WERI-Rb-1 (cell line): Measurements from ENCODE around the gene NTF3.

Source experiments
- DNase-seq: peaks from one replicate; pipeline ENCODE4 v3.0.0-alpha.2; 2020
- H3K27ac ChIP-seq: fragments of 250-450 bp; sonication (Bioruptor Pico); 2 replicates; pipeline ENCODE4 v1.5.1; 2020; ENCODE audit warnings: mild to moderate bottlenecking, moderate library complexity
- H3K27me3 ChIP-seq: fragments of 250-450 bp; sonication (Bioruptor Pico); 2 replicates; pipeline ENCODE4 v1.5.1; 2021; ENCODE audit warnings: mild to moderate bottlenecking, low read depth, moderate library complexity; ENCODE audit not compliant: insufficient read depth, severe bottlenecking
- H3K36me3 ChIP-seq: fragments of 250-450 bp; sonication (Bioruptor Pico); 2 replicates; pipeline ENCODE4 v1.5.1; 2020; ENCODE audit warnings: mild to moderate bottlenecking, moderate library complexity
- H3K4me3 ChIP-seq: 2 replicates; pipeline ENCODE4 v1.5.1; 2011; ENCODE audit warnings: low read depth, mild to moderate bottlenecking, control low read depth, low read length
- H3K9me3 ChIP-seq: fragments of 250-450 bp; sonication (Bioruptor Pico); 2 replicates; pipeline ENCODE4 v1.5.1; 2021; ENCODE audit warnings: mild to moderate bottlenecking, moderate library complexity; ENCODE audit not compliant: severe bottlenecking
- TF ChIP-seq, protein P1 (sequence below): IDR thresholded peaks from 2 replicates; pipeline ENCODE4 v1.5.1; 2011; ENCODE audit warnings: low read depth, mild to moderate bottlenecking, control low read depth, inconsistent platforms, low read length

NTF3 gene

DNA sequence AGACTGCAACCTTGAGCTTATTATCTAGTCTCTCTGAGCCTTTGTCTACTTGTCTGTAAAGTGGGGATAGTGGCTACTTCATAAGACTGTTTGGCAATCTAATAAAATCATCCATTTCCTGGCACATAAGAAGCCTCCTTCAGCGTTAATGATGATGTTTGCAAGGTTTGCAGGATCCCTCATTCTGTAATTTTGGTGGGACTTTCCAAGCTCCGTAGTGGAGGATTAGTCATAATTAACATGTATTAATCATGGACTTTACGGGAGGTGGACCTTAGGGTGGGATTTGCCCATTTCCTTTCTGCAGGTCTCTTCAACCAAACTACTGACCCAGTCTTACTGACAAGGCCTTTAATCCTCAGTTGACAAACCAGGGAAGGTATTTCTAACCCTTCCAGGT lies 66.2 kb downstream of the NTF3 start:
- peaks cover 6% of the 10 kb centered on the region for H3K36me3 ChIP-seq
- H3K4me3 ChIP-seq: no peak overlapping the region
- TF ChIP-seq, protein P1, sequence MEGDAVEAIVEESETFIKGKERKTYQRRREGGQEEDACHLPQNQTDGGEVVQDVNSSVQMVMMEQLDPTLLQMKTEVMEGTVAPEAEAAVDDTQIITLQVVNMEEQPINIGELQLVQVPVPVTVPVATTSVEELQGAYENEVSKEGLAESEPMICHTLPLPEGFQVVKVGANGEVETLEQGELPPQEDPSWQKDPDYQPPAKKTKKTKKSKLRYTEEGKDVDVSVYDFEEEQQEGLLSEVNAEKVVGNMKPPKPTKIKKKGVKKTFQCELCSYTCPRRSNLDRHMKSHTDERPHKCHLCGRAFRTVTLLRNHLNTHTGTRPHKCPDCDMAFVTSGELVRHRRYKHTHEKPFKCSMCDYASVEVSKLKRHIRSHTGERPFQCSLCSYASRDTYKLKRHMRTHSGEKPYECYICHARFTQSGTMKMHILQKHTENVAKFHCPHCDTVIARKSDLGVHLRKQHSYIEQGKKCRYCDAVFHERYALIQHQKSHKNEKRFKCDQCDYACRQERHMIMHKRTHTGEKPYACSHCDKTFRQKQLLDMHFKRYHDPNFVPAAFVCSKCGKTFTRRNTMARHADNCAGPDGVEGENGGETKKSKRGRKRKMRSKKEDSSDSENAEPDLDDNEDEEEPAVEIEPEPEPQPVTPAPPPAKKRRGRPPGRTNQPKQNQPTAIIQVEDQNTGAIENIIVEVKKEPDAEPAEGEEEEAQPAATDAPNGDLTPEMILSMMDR: no peak
- no peak overlapping the region for H3K27ac ChIP-seq
- H3K9me3 ChIP-seq: no peaks in the 10 kb centered on the region
- H3K27me3 ChIP-seq: no peaks in the 10 kb centered on the region
- no peak for DNase-seq

DNA sequence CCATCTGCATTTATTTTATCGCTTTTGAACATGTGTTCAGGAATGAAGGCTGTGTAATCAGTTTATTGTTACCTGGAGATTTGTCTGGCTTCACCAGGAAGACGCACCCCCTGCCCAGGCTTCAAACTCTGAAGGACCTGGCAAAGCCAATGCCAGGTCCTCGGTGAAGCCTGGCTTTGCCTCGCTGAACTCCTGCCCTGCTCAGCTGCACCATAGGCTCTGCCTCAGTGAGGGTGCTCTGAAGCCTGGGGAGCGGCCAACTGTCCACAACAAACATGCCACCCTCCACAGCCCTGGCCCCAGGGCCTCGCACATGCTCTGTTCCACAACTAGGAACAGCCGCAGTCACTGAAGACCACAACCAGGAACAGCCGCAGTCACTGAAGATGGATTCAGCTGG lies 66.9 kb downstream of the NTF3 start:
- TF ChIP-seq, protein P1: no peak
- Histone ChIP-seq H3K27ac (no peak overlapping the region), H3K9me3 (no peaks in the 10 kb centered on the region), H3K36me3 (peaks cover 6% of the 10 kb centered on the region), H3K27me3 (no peaks in the 10 kb centered on the region), H3K4me3 (no peak overlapping the region)
- no peak for DNase-seq

DNA sequence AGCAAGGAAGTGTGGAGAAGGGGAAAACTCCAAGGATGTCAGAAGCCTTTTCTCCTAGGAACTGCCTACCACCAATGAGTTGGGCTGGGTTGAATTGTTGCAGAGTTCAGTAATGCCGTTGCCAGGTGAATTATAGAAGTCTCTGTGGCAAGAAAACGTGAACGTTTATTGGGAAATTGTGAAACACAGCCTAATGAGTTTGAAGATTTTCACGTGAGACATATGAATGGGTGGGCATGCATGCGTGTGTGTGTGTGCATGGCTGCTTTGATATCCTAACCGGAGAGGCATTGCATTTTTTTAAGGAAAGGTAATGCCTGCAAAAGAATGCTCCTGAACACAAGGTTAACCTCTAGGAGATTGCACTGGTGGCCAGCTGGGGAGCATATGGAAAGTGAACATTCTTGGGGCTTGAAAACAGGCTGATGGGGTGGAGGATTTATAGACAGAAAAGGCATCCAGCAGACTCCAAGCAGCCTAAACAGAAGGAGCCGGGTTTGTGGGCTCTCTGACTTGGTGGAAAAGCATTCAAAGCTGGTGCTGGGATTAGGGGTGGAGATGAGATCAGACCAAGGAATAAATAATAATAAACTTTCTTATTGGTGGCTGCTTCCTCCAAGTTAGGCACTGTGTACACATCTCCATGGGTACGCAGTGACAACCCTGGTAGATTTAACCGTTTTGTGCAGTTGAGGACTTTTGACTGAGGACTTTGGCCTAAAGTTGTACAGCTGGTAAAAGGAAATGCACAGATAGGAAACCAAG lies 67.8 kb downstream of the NTF3 start:
- TF ChIP-seq, protein P1: no peak
- no peaks in the 10 kb centered on the region for H3K9me3 ChIP-seq
- H3K36me3 ChIP-seq: peaks cover under 1% of the 10 kb centered on the region; the same call in 1 of the 2 replicates
- no peak overlapping the region for H3K4me3 ChIP-seq
- H3K27ac ChIP-seq: no peak overlapping the region
- no peaks in the 10 kb centered on the region for H3K27me3 ChIP-seq
- DNase-seq: no peak

DNA sequence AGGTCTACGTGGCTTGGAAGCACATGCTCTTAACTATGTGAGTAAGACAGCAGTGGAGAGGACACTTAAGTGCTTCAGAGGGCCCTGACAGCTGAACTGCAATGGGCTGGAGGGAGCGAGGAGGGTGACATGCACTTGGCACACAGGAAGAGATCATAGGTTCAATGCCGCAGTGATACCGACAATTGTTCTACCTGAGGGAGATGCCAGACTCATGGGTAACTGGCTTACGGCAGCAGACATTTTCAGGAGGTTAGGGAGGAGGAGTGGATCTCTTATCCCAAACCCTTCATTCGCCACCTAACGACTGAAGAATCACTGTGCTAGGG lies 68.4 kb downstream of the NTF3 start:
- no peaks in the 10 kb centered on the region for H3K9me3 ChIP-seq
- H3K27me3 ChIP-seq: no peaks in the 10 kb centered on the region
- H3K27ac ChIP-seq: no peak overlapping the region
- H3K4me3 ChIP-seq: no peak overlapping the region
- DNase-seq: no peak
- H3K36me3 ChIP-seq: no peaks in the 10 kb centered on the region
- TF ChIP-seq, protein P1: no peak

DNA sequence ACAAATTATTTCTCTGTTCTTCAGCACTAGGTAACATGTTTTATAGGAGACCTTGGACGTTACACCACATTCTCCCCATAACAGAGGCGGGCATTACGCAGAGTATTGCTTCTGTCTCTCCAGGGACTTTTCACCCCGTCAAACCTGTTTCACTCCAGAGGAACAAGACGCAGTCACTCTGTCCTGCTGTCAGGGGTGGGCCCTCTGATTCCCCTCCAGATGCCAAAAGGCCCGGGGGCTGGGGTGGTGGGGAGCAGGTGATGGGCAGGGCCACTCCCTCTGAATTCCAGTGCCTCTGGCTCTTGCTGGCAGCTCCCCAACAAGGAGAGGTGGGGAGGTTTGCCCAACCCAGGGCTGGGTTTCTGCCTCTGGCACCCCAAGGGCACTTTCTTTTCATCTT lies 71.9 kb downstream of the NTF3 start:
- TF ChIP-seq, protein P1: no peak
- Histone ChIP-seq H3K27me3 (no peaks in the 10 kb centered on the region), H3K27ac (no peak overlapping the region), H3K9me3 (no peaks in the 10 kb centered on the region), H3K4me3 (no peak overlapping the region), H3K36me3 (no peaks in the 10 kb centered on the region)
- no peak for DNase-seq

DNA sequence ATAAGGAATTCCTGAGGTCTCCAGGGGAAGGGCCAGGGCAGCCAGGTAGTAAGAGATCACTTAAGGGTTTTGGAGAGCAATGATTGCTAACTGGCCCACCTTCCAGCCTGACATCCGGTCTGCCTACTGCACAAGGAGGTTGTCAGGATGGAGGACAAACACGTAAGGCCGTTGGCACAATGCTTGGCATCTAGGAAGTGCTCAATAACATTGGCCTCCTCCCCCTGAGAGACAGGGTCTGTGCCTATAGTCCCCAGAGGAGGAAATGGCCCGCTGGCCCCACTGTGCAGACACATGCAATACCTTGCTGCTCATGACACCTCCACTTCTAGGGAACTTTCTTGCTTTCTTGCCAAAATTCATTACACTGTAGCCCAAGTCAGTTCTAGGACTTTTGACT lies 73.2 kb downstream of the NTF3 start:
- TF ChIP-seq, protein P1: no peak
- Histone ChIP-seq H3K9me3 (no peaks in the 10 kb centered on the region), H3K27ac (no peak overlapping the region), H3K27me3 (no peaks in the 10 kb centered on the region), H3K4me3 (no peak overlapping the region), H3K36me3 (no peaks in the 10 kb centered on the region)
- no peak for DNase-seq
